Measurements from ENCODE around the gene EID2.

- TF ChIP-seq CTCF (IDR thresholded peaks at IDR 0.05), result no peak
- TF ChIP-seq EZH2 (IDR thresholded peaks at IDR 0.05), result no peak
Observed at GRCh38 chr19:39499932-39500331, 40.0 kb downstream of the EID2 start.
